H9 (cell line): ENCODE measurements around the gene BCL11B. TPM values are rescaled to one million over a fixed set of nuclear protein-coding genes. Genes with fewer than 3 reads are reported as not detected.

Source experiments
- DNase-seq: peaks from one replicate; pipeline ENCODE4 v3.0.0-alpha.2; 2017
- H2AFZ ChIP-seq: one replicate; pipeline ENCODE4 v1.6.1; 2013; ENCODE audit warnings: mild to moderate bottlenecking, low read length, control low read depth, moderate library complexity
- H2AK5ac ChIP-seq: 2 replicates; pipeline ENCODE4 v1.6.1; 2013; ENCODE audit warnings: low read length, control low read depth, mixed read lengths; ENCODE audit not compliant: insufficient read length
- H2BK120ac ChIP-seq: one replicate; pipeline ENCODE4 v1.6.1; 2013; ENCODE audit warnings: low read depth, mild to moderate bottlenecking, low read length, control low read depth, inconsistent platforms; ENCODE audit not compliant: poor library complexity, severe bottlenecking
- H2BK12ac ChIP-seq: 2 replicates; pipeline ENCODE4 v1.6.1; 2013; ENCODE audit warnings: low read length, control low read depth, mixed read lengths, low read depth; ENCODE audit not compliant: insufficient read length
- H2BK15ac ChIP-seq: 2 replicates; pipeline ENCODE4 v1.6.1; 2013; ENCODE audit warnings: low read depth, low read length, control low read depth
- H2BK20ac ChIP-seq: one replicate; pipeline ENCODE4 v1.6.1; 2013; ENCODE audit warnings: low read depth, mild to moderate bottlenecking, low read length, control low read depth, inconsistent platforms; ENCODE audit not compliant: poor library complexity, severe bottlenecking
- H2BK5ac ChIP-seq: 2 replicates; pipeline ENCODE4 v1.6.1; 2013; ENCODE audit warnings: low read length, control low read depth, mixed read lengths; ENCODE audit not compliant: insufficient read length
- H3K14ac ChIP-seq: 2 replicates; pipeline ENCODE4 v1.6.1; 2013; ENCODE audit warnings: low read length, control low read depth; ENCODE audit not compliant: insufficient read depth
- H3K18ac ChIP-seq: 2 replicates; pipeline ENCODE4 v1.6.1; 2013; ENCODE audit warnings: low read depth, mild to moderate bottlenecking, mixed read lengths, low read length, control low read depth; ENCODE audit not compliant: insufficient read length
- H3K23ac ChIP-seq: 2 replicates; pipeline ENCODE4 v1.6.1; 2013; ENCODE audit warnings: low read length, control low read depth, mixed read lengths, low read depth; ENCODE audit not compliant: insufficient read length
- H3K23me2 ChIP-seq: 2 replicates; pipeline ENCODE4 v1.6.1; 2013; ENCODE audit warnings: low read depth, mild to moderate bottlenecking, mixed read lengths, low read length, control low read depth; ENCODE audit not compliant: insufficient read length, poor library complexity, severe bottlenecking
- H3K27ac ChIP-seq: 2 replicates; pipeline ENCODE4 v1.5.1; 2013; ENCODE audit warnings: low read length, control low read depth, mixed read lengths, low read depth; ENCODE audit not compliant: insufficient read length
- H3K27me3 ChIP-seq: 2 replicates; pipeline ENCODE4 v1.6.1; 2013; ENCODE audit warnings: low read length, control low read depth, inconsistent platforms; ENCODE audit not compliant: insufficient read depth
- H3K4ac ChIP-seq: 2 replicates; pipeline ENCODE4 v1.6.1; 2013; ENCODE audit warnings: low read depth, mild to moderate bottlenecking, control low read depth, inconsistent platforms, low read length, moderate library complexity
- H3K4me1 ChIP-seq: 2 replicates; pipeline ENCODE4 v1.6.1; 2013; ENCODE audit warnings: low read length, control low read depth, inconsistent platforms; ENCODE audit not compliant: insufficient read depth
- H3K4me2 ChIP-seq: 2 replicates; pipeline ENCODE4 v1.6.1; 2013; ENCODE audit warnings: low read length, control low read depth, mixed read lengths; ENCODE audit not compliant: insufficient read length, insufficient read depth
- H3K56ac ChIP-seq: 2 replicates; pipeline ENCODE4 v1.6.1; 2013; ENCODE audit warnings: low read depth, mild to moderate bottlenecking, mixed read lengths, low read length, control low read depth; ENCODE audit not compliant: insufficient read length
- H3K79me1 ChIP-seq: 2 replicates; pipeline ENCODE4 v1.6.1; 2013; ENCODE audit warnings: low read depth, mild to moderate bottlenecking, moderate library complexity, low read length, control low read depth, inconsistent platforms; ENCODE audit not compliant: insufficient read depth, poor library complexity, severe bottlenecking
- H3K79me2 ChIP-seq: 2 replicates; pipeline ENCODE4 v1.6.1; 2013; ENCODE audit warnings: low read length, control low read depth, inconsistent platforms; ENCODE audit not compliant: insufficient read depth
- H3K9ac ChIP-seq: 2 replicates; pipeline ENCODE4 v1.6.1; 2013; ENCODE audit warnings: low read length, control low read depth, mixed read lengths; ENCODE audit not compliant: insufficient read length; ENCODE audit errors: extremely low read depth
- H3K9me3 ChIP-seq: one replicate; pipeline ENCODE4 v1.6.1; 2013; ENCODE audit warnings: low read depth, low read length, inconsistent platforms; ENCODE audit not compliant: control insufficient read depth
- H3T11ph ChIP-seq: one replicate; pipeline ENCODE4 v1.6.1; 2013; ENCODE audit warnings: mild to moderate bottlenecking, low read length, control low read depth, inconsistent platforms
- H4K20me1 ChIP-seq: one replicate; pipeline ENCODE4 v1.6.1; 2013; ENCODE audit not compliant: control insufficient read depth, insufficient read length, insufficient read depth
- H4K5ac ChIP-seq: 2 replicates; pipeline ENCODE4 v1.6.1; 2013; ENCODE audit warnings: low read depth, mild to moderate bottlenecking, mixed read lengths, low read length, control low read depth; ENCODE audit not compliant: insufficient read length
- H4K8ac ChIP-seq: replicated peaks from 2 replicates; pipeline ENCODE4 v1.6.1; 2013; ENCODE audit warnings: low read length, control low read depth, mixed read lengths, low read depth; ENCODE audit not compliant: insufficient read length
- H4K91ac ChIP-seq: 2 replicates; pipeline ENCODE4 v1.6.1; 2013; ENCODE audit warnings: low read depth, mild to moderate bottlenecking, moderate library complexity, mixed read lengths, low read length, control low read depth; ENCODE audit not compliant: insufficient read length
- H3K27ac Mint-ChIP-seq, 3 experiments: 2 replicates in 2 of 3; 3 replicates in 1 of 3; pipeline ENCODE4 v1.8.0; 2020 to 2021; ENCODE audit warnings: mixed read lengths in 3 of 3, mild to moderate bottlenecking in 1 of 3, moderate library complexity in 1 of 3
- H3K27me3 Mint-ChIP-seq: 2 replicates; pipeline ENCODE4 v1.8.0; 2021; ENCODE audit warnings: low read depth, mild to moderate bottlenecking, moderate library complexity, mixed read lengths
- H3K36me3 Mint-ChIP-seq, 3 experiments: 2 replicates in 2 of 3; 3 replicates in 1 of 3; pipeline ENCODE4 v1.8.0; 2020 to 2021; ENCODE audit warnings: low read depth in 3 of 3, mixed read lengths in 3 of 3; ENCODE audit not compliant: insufficient read depth in 1 of 3
- H3K4me1 Mint-ChIP-seq, 2 experiments: 2 replicates each; pipeline ENCODE4 v1.8.0; 2020; ENCODE audit warnings: mixed read lengths in 2 of 2
- H3K4me3 Mint-ChIP-seq, 2 experiments: 2 replicates in 1 of 2; 3 replicates in 1 of 2; pipeline ENCODE4 v1.8.0; 2020 to 2021; ENCODE audit warnings: mild to moderate bottlenecking in 2 of 2, mixed read lengths in 2 of 2, moderate library complexity in 1 of 2
- H3K9me3 Mint-ChIP-seq, 2 experiments: 2 replicates in 1 of 2; 3 replicates in 1 of 2; pipeline ENCODE4 v1.8.0; 2020; ENCODE audit warnings: mild to moderate bottlenecking in 2 of 2, mixed read lengths in 2 of 2, moderate library complexity in 1 of 2
- WGBS: extraction: QIAGEN DNeasy Blood & Tissue Kit; methylation state at CpG from one replicate; pipeline ENCODE4 v1.1.7; 2013; ENCODE audit warnings: missing lambda C conversion rate, low lambda C conversion rate, mixed read lengths; ENCODE audit not compliant: insufficient read length; ENCODE audit errors: extremely low coverage; 5-methylcytosine and 5-hydroxymethylcytosine counted together
- total RNA-seq: library from RNA; stranded (reverse); gene quantifications from 2 replicates; pipeline ENCODE4 v1.2.1, GENCODE V29; 2021
- TF ChIP-seq, protein P1 (sequence below): fragments of 200-600 bp; sonication (generic); conservative IDR thresholded peaks from 3 replicates; pipeline ENCODE4 v1.8.0; 2021; ENCODE audit warnings: antibody characterized with exemption, mild to moderate bottlenecking

BCL11B gene
- total RNA-seq, 1 experiment from 2014 or later, result 4.9 TPM

DNA sequence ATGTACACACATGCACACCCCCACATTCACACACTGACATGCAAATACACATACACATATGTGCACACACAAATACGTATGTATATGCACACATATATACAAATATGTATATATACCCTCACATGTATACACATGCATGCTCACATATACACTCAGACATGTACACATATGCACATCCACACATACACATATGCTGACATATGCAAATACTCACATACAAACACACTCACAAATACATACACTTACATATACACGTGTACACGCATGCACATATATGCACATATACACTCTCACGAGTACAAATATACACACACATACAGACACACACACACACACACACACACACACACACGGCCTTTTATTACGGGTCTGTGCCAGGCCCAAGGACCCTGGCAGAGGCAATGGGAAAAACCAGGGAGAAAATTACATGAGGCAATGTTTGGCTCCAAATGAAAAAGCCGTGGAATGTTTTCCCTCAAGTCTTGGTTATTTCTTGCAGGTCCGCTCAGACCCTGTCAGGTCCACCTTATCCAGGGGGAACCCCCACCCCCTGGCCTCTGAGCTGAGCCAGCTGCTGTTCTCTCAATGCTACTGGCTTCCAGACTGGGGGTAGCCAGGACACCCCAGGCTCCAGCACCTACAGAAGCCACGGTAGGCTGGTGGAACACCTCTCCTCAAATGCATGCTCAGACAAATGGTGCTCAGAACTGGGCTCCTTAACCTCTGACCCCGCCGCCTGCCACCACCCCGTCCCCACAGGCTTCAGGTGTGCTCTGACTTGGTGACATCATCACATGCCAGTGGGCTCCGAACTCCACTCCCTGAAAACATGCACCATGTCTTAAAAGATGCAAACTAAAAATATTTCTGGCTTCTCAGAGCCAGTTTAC lies 54.7 kb downstream of the BCL11B start:
- H3K23me2 ChIP-seq, result no peaks in the 10 kb centered on the region
- no peak overlapping the region for H3K4me2 ChIP-seq
- no peak overlapping the region for H3K23ac ChIP-seq
- no peak overlapping the region for H2AFZ ChIP-seq
- no peak overlapping the region for H2AK5ac ChIP-seq
- peaks cover 3% of the 10 kb centered on the region; the same call in 1 of the 2 replicates for H3K79me2 ChIP-seq
- no peak overlapping the region for H3K9ac ChIP-seq
- Mint-ChIP-seq H3K27ac (no peak overlapping the region; a peak in 2 of 7 replicates), H3K9me3 (no peaks in the 10 kb centered on the region), H3K27me3 (no peaks in the 10 kb centered on the region; the same call in 1 of the 2 replicates), H3K4me1 (peaks cover 5 to 11% of the 10 kb centered on the region in 2 experiments; a peak in 2 of 4 replicates), H3K36me3 (peaks cover 0 to 4% (median 0%) of the 10 kb centered on the region in 3 experiments; a peak in 1 of 7 replicates), H3K4me3 (no peak overlapping the region)
- H3K14ac ChIP-seq, result no peak overlapping the region
- no peak overlapping the region for H2BK12ac ChIP-seq
- H3T11ph ChIP-seq, result no peak overlapping the region
- H4K8ac ChIP-seq, result no peak overlapping the region
- H3K18ac ChIP-seq, result no peak overlapping the region
- H3K4ac ChIP-seq, result no peak overlapping the region
- H4K20me1 ChIP-seq, result no peaks in the 10 kb centered on the region
- no peaks in the 10 kb centered on the region for H3K79me1 ChIP-seq
- no peak overlapping the region for H3K27ac ChIP-seq
- H2BK20ac ChIP-seq, result no peak overlapping the region
- H3K9me3 ChIP-seq, result no peaks in the 10 kb centered on the region
- no peaks in the 10 kb centered on the region for H3K4me1 ChIP-seq
- no peak for DNase-seq
- no peaks in the 10 kb centered on the region for H3K27me3 ChIP-seq
- no peak overlapping the region for H4K91ac ChIP-seq
- no peak overlapping the region for H2BK15ac ChIP-seq
- no CpG with 5 or more reads among the region's 13 CpGs for WGBS
- no peak overlapping the region for H4K5ac ChIP-seq
- H2BK120ac ChIP-seq, result no peak overlapping the region
- no peak overlapping the region for H2BK5ac ChIP-seq
- TF ChIP-seq, protein P1, sequence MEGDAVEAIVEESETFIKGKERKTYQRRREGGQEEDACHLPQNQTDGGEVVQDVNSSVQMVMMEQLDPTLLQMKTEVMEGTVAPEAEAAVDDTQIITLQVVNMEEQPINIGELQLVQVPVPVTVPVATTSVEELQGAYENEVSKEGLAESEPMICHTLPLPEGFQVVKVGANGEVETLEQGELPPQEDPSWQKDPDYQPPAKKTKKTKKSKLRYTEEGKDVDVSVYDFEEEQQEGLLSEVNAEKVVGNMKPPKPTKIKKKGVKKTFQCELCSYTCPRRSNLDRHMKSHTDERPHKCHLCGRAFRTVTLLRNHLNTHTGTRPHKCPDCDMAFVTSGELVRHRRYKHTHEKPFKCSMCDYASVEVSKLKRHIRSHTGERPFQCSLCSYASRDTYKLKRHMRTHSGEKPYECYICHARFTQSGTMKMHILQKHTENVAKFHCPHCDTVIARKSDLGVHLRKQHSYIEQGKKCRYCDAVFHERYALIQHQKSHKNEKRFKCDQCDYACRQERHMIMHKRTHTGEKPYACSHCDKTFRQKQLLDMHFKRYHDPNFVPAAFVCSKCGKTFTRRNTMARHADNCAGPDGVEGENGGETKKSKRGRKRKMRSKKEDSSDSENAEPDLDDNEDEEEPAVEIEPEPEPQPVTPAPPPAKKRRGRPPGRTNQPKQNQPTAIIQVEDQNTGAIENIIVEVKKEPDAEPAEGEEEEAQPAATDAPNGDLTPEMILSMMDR, result no peak
- no peak overlapping the region for H3K56ac ChIP-seq
